Fibroblast of mammary gland (primary cell): Measurements from ENCODE around the gene GRB7.

Experiments
- DNase-seq: peaks from one replicate; pipeline ENCODE4 v3.0.0-alpha.2; 2010; ENCODE audit warnings: low read depth
- H3K4me3 ChIP-seq: 2 replicates; pipeline ENCODE4 v1.5.1; 2011; ENCODE audit warnings: low read depth, mild to moderate bottlenecking, low read length, moderate library complexity; ENCODE audit not compliant: control insufficient read depth
- TF ChIP-seq, protein P1 (sequence below): conservative IDR thresholded peaks from 2 replicates; pipeline ENCODE4 v1.5.1; 2011; ENCODE audit warnings: low read depth, low read length, inconsistent platforms; ENCODE audit not compliant: control insufficient read depth, insufficient read depth

GRB7 gene

DNA sequence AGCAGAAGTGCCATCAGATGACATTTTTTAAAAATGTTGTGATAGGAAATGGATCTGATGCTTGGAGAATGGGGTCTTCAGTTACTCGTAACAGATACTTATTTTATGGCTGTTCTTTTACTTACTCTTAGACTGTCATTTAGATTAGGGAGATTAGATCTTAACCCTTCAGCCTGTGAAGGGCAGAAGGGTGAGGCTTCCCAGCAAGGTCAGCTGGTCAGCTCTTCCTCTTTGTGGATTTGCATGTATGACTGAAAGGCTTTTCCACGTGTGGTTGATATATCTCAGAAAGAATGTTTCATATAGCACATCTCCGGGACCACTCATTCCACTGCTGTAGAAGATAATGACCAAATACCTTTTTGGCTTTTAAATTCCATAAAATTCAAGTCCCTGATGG is 27.4 kb downstream of the GRB7 start:
- TF ChIP-seq, protein P1, sequence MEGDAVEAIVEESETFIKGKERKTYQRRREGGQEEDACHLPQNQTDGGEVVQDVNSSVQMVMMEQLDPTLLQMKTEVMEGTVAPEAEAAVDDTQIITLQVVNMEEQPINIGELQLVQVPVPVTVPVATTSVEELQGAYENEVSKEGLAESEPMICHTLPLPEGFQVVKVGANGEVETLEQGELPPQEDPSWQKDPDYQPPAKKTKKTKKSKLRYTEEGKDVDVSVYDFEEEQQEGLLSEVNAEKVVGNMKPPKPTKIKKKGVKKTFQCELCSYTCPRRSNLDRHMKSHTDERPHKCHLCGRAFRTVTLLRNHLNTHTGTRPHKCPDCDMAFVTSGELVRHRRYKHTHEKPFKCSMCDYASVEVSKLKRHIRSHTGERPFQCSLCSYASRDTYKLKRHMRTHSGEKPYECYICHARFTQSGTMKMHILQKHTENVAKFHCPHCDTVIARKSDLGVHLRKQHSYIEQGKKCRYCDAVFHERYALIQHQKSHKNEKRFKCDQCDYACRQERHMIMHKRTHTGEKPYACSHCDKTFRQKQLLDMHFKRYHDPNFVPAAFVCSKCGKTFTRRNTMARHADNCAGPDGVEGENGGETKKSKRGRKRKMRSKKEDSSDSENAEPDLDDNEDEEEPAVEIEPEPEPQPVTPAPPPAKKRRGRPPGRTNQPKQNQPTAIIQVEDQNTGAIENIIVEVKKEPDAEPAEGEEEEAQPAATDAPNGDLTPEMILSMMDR, result no peak
- no peak overlapping the region for H3K4me3 ChIP-seq
- DNase-seq, result no peak

DNA sequence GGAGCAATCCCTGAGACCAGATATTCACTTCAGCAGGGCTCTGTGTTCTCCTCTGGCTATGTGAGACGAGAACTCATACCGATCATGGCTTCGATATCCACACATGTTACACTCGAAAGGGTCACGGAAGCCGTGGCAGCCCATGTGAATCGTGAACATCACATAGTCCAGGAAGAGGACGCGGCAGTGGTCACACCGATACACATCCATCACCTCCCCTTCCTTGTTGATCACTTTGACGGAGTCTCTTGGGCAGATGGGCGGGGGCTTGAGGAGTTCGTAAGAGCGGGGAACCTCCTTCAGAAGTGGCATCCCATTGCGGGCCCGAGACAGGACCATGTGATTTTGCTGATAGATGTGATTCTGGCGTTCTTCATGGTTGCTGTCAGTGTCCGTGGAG is 28.0 kb downstream of the GRB7 start:
- TF ChIP-seq, protein P1, result no peak
- H3K4me3 ChIP-seq, result no peak overlapping the region
- no peak for DNase-seq

DNA sequence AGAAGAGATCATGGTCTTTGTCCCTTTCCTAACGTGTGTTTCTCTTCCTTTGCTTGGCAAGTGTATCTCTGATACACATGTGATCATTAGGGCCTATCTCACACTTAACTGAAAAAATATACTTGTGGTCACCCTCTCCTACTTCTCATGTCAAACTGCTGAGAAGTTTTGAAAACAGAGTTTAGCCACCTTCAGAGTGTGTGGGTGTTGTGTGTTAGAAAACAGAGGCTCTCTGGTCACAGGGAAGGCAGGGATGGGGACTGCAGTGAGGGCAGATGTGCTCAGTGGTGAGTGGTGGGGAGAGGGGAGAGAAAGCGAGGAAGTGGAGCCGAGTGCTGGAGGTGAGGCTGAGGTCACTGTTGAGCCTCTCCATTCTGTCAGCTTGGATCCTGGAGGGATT is 29.4 kb downstream of the GRB7 start:
- DNase-seq, result no peak
- TF ChIP-seq, protein P1, result no peak
- no peak overlapping the region for H3K4me3 ChIP-seq

DNA sequence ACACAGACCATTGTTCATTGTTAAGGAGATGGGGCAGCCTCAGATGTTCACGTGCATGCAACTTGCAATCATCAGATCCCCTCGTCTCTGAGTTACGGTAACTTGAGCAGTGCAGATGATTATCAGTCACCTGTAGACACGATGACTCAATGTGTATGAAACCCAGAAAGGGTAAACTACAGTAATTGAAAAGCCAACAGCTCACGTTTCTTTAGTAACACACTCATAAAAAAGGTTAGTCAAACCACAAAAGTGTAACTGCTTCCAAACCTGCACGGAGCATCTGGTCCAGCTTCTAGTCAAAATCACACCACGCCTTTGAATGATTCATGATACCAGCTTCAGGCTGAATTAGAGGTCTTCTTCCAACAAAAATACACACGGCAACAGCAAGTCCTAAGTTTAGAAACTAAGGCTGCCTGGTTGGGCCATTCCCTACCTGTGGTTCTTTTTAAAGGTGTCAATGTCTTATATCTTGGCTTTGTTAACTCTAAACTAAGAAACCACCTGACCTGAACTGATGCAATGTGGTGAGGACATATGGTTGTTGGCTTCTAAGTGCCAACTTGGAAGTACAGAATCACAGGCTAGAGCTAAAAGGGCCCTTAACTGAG is 32.3 kb downstream of the GRB7 start:
- no peak overlapping the region for H3K4me3 ChIP-seq
- DNase-seq, result peak; percentile 39
- TF ChIP-seq, protein P1, result no peak

DNA sequence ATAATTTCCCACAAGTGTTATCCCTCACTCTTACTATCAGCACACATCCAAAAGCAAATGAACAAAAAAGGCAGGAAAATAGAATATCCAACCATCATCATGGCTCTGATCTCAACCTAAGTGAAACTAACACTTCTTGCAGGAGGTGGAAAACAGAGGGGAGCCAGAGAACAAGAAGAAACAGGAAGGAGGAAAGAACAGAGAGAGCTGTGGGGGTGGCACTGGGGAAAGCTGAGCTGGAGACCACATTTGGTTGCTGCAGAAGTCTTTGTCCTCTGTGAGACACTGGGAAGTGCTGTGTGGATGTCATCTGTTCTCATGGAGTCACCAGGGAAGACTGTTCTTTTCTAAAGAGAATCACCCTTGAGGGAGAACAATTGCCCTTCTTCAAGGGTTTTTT is 34.7 kb downstream of the GRB7 start:
- H3K4me3 ChIP-seq, result no peak overlapping the region
- TF ChIP-seq, protein P1, result no peak
- DNase-seq, result no peak

DNA sequence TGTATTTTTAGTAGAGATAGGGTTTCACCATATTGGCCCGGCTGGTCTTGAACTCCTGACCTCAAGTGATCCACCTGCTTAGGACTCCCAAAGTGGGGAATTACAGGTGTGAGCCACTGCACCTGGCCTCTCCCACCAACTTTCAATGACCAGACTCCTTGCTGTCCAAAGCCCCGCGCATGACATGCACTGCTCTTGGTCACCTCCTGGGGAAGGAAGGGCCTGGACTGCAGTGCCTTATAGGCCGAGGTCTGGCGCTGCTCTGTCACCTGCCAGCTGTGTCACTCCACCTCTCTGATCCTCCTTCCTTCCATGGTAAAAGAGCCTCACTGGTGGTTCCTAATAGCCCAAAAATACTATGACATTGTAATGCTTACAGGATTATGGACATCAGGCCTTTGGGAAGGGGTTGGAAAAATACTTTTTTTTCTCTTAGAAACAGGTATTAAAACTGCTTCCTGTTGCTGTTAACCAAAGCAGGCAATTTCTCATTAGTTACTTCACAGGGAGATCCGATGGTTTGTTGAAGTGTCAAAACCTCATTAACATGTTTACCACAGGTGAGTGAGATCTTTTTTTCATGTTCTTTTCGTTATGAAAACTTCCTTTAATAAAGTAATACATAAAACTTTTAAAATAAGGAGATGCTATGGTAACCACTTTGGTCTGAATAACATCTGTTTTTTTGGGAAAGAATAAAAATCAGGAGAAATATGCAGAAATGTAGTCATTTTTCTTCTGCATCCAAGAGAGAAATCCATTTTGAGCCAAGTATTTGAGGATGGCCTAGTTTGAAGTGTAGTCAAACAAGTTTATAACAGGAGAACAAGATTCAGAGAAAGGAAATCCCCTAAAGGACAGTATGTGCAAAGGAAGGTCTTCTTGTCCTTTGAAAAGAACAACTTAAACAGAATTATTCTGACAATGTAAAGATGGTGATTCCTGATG is 35.5 kb downstream of the GRB7 start:
- DNase-seq, result no peak

More for the DNA sequence above, 35.5 kb downstream of the GRB7 start:
- H3K4me3 ChIP-seq, result no peak overlapping the region
- TF ChIP-seq, protein P1, result no peak
